Memory B cell (primary cell): ENCODE measurements around the gene VTCN1.
"Not testable (repeated sequence)": the region's sequence is repeated elsewhere in the genome, so short reads cannot be mapped to it uniquely, and the experiment has no call there.

Experiments
- ATAC-seq: fragments of 150-1000 bp; cut with Tn5 transposase; 2 replicates; pipeline ENCODE4 v1.10.0; 2021; ENCODE audit warnings: low read depth, mild to moderate bottlenecking, moderate library complexity
- DNase-seq, 2 donors: peaks; one replicate each; pipeline ENCODE4 v3.0.0; 2022; ENCODE audit warnings: low spot score in 2 of 2
- H3K27ac Mint-ChIP-seq: one replicate; pipeline ENCODE4 v1.8.0; 2022; ENCODE audit warnings: mild to moderate bottlenecking, moderate library complexity, mixed read lengths
- H3K27me3 Mint-ChIP-seq: one replicate; pipeline ENCODE4 v1.8.0; 2022; ENCODE audit warnings: mixed read lengths
- H3K36me3 Mint-ChIP-seq: one replicate; pipeline ENCODE4 v1.8.0; 2022; ENCODE audit warnings: mild to moderate bottlenecking, mixed read lengths
- H3K4me1 Mint-ChIP-seq: one replicate; pipeline ENCODE4 v1.8.0; 2022; ENCODE audit warnings: mixed read lengths
- H3K4me3 Mint-ChIP-seq: one replicate; pipeline ENCODE4 v1.8.0; 2022; ENCODE audit warnings: mild to moderate bottlenecking, moderate library complexity, mixed read lengths
- H3K9me3 Mint-ChIP-seq: one replicate; pipeline ENCODE4 v1.8.0; 2022; ENCODE audit warnings: mixed read lengths

VTCN1 gene

DNA sequence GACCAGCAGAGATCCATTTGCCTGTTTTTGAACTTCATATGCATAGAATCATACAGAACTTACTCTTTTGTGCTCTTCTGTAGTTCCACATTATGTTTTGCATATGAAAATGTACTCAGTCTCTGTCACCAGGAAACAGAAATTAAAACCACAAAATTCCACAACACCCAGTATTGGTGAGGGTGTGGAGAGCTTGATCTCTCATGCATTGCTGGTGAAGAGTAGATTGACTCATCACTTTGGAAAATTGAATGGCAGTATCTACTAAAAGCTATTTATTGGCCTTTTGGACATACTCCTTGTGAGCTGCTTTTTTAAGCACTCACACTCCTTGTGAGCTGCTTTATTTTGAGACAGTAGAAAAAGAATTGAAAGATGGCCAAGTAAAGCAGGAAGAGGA, 43.3 kb downstream of the VTCN1 start:
- ATAC-seq (no peak), DNase-seq (no peak)
- H3K27me3 Mint-ChIP-seq = peaks cover 2% of the 10 kb centered on the region
- no peaks in the 10 kb centered on the region for H3K9me3 Mint-ChIP-seq
- no peaks in the 10 kb centered on the region for H3K36me3 Mint-ChIP-seq
- H3K4me3 Mint-ChIP-seq = no peak overlapping the region
- H3K27ac Mint-ChIP-seq = no peak overlapping the region
- H3K4me1 Mint-ChIP-seq = peaks cover 3% of the 10 kb centered on the region

DNA sequence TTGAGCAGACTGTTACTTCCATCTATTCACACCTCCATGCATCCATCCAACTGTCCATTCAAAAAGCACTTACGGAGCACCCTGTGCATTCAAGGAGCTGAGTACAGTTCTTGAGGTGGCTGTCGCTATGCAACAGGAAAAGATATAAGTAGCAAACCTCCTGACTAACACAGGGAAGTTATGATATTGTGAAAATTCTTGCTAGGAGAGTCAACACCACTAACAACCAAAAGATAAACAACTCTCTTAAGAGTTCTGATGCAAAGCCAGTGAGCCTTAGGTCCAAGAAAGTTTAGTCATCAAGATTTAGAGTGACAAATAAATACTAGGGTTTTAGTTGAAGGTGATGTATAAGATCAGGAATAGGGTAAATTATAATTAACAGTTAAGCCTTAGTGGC, 44.7 kb downstream of the VTCN1 start:
- Mint-ChIP-seq H3K4me1 (peaks cover 3% of the 10 kb centered on the region), H3K4me3 (no peak overlapping the region), H3K27me3 (peaks cover 3% of the 10 kb centered on the region), H3K9me3 (no peaks in the 10 kb centered on the region), H3K36me3 (no peaks in the 10 kb centered on the region), H3K27ac (no peak overlapping the region)
- no peak for ATAC-seq
- DNase-seq = no peak

DNA sequence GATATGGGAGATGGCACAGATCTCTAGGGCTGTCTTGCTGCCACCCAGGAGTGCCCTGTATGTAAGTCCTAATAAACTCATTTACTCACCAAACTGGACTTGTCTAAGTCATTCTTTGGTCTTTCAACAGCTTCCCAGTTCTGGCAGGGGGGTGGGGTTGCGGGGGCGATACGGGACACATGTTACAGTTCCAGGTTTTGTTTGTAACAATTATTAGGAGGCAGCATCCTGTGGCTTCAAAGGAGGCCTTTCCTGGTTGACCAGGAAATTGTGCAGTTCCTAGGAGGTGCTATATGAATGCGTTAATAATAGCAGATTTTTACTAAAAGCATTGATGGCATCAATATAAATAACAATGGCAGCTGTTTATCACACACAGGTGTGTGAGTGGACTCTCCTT, 46.5 kb downstream of the VTCN1 start:
- no peak overlapping the region for H3K27ac Mint-ChIP-seq
- H3K27me3 Mint-ChIP-seq = peaks cover 6% of the 10 kb centered on the region
- peaks cover 3% of the 10 kb centered on the region for H3K4me1 Mint-ChIP-seq
- ATAC-seq (no peak), DNase-seq (no peak)
- no peaks in the 10 kb centered on the region for H3K36me3 Mint-ChIP-seq
- H3K9me3 Mint-ChIP-seq = no peaks in the 10 kb centered on the region
- no peak overlapping the region for H3K4me3 Mint-ChIP-seq

DNA sequence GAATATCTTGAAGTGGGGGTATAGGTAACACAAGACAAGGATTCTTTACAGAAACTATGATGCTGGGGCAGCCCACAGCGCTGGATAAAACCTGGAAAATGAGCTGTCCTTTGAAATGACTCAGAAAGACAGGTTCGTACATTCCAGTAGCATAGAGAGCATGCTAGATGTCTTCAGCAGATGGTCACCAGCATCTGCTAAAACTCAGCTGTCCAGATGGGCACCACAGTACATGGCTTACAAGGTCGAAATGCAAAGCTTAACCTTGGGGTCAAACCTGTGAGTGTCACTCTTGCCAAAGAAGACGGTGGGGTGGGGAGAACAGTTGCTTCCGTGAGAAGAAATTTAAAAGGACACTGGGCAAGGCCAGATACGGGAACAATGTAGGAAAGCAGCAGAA, 47.9 kb downstream of the VTCN1 start:
- DNase-seq (no peak), ATAC-seq (no peak)
- Mint-ChIP-seq H3K36me3 (no peaks in the 10 kb centered on the region), H3K9me3 (no peaks in the 10 kb centered on the region), H3K27ac (no peak overlapping the region), H3K4me1 (peaks cover 3% of the 10 kb centered on the region), H3K4me3 (no peak overlapping the region), H3K27me3 (peaks cover 9% of the 10 kb centered on the region)

DNA sequence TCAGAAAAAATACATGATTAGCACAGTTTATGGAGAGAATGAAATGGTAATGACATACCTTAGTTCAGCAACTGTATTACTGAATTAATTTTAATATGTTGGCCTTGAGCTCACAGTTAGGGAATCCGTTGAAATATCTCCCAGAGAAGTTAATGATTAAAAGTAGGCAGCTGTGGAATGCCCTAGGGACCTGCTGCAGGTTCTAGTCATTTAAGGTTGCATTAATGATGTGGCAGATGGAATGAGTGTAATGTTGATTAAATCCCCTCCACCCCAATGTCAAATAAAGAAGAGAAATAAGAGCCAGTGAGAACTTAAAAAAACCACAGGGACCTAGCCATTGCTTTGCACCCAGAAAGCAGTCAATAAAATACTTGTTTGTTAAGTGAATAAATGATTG, 48.8 kb downstream of the VTCN1 start:
- H3K4me3 Mint-ChIP-seq = no peak overlapping the region
- H3K27me3 Mint-ChIP-seq = peaks cover 10% of the 10 kb centered on the region
- no peaks in the 10 kb centered on the region for H3K4me1 Mint-ChIP-seq
- H3K36me3 Mint-ChIP-seq = no peaks in the 10 kb centered on the region
- H3K9me3 Mint-ChIP-seq = no peaks in the 10 kb centered on the region
- DNase-seq = no peak
- H3K27ac Mint-ChIP-seq = no peak overlapping the region
- no peak for ATAC-seq

DNA sequence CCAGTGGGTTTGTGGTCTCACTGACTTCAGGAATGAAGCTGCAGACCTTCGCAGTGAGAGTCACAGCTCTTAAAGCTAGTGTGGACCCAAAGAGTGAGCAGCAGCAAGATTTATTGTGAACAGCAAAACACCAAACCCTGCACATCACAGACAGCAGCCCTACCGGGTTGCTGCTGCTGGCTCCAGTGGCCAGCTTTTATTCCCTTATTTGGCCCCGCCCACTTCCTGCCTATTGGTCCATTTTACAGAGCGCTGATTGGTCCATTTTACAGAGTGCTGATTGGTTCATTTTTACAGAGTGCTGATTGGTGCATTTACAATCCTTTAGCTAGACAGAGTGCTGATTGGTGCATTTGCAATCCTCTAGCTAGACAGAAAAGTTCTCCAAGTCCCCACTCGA, 59.4 kb downstream of the VTCN1 start:
- ATAC-seq, H3K27ac Mint-ChIP-seq, H3K4me3 Mint-ChIP-seq, DNase-seq, H3K4me1 Mint-ChIP-seq, H3K36me3 Mint-ChIP-seq, H3K27me3 Mint-ChIP-seq, H3K9me3 Mint-ChIP-seq: not testable (repeated sequence)

DNA sequence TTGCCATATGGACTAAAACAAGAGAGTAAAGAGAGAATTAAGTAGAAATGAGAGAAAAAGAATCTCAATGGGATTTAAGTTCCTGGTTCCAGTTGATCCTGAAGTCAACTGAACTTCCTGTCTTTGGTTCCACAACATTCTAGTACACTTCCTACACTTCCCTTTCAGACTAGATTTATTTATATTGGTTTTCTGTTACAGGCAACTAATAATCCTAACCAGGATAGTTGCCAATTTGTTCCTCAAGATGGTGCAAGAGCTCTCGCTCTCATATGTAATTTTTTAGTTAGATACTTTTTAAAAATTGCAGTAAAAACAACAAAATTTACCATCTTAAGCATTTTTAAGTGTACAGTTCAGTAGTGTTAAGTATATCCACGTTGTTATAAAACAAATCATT, 60.4 kb downstream of the VTCN1 start:
- no peaks in the 10 kb centered on the region for H3K9me3 Mint-ChIP-seq
- no peak for DNase-seq
- no peak overlapping the region for H3K4me3 Mint-ChIP-seq
- H3K27ac Mint-ChIP-seq = no peak overlapping the region
- no peak for ATAC-seq
- no peaks in the 10 kb centered on the region for H3K36me3 Mint-ChIP-seq
- H3K27me3 Mint-ChIP-seq = peaks cover 2% of the 10 kb centered on the region
- H3K4me1 Mint-ChIP-seq = no peaks in the 10 kb centered on the region

DNA sequence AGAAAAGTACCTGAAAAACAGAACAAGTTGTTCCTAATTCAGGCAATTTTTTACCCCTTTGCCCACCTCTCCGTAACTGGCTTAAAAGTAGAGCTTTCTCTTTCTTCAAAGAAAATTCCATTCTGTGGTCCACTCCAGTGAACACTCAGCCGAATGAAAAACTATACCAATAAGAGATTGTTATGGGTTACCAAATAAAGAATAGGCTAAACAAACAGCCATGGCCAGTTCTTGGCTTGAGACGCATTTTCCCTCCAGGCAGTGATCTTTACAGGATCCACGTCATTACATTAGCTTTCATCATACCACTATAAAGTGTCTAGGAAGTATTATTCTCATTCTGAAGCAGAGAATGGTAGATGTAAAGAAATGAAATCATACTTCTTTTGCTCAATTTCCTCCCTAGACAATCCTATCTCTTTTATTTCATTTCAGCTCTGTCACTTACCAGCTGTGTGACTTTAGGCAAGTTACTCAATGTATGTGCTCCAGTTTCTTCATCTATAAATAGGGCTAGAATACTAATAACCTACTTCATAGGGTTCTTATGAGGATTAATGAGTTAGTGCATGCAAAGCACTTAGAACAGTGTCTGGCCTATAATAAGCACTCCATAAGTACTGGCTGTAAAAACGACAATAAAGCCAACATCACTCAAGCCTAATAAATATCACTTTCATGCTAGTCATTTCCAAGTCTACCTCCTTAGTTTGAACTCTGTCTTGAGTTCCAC, 62.7 kb downstream of the VTCN1 start:
- Mint-ChIP-seq H3K4me1 (no peaks in the 10 kb centered on the region), H3K27me3 (peaks cover 2% of the 10 kb centered on the region), H3K9me3 (no peaks in the 10 kb centered on the region), H3K36me3 (no peaks in the 10 kb centered on the region), H3K4me3 (no peak overlapping the region), H3K27ac (no peak overlapping the region)
- ATAC-seq (no peak), DNase-seq (no peak)

DNA sequence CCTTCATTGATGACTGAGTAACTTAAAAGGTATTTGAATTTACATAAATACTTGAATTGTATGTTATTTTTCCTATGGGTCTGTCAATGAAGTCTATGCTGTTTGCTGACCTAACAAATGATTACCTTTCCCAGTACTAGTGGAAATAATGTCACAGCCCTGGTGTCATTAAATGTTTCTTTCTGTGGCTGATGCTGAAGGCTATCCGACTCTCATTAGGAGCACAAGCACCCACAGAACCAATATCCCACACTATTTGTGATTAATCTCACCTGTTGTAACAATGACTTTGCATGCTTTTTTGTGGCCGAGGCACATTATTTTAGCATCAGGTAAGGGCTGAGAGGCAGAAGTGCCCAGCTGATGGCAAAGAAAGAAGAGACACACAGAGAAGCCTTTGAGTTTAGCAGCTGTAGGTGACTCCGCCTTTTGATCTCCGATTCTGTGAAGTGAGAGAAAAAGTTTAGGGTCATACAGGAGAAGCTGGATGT, 63.3 kb downstream of the VTCN1 start:
- H3K27me3 Mint-ChIP-seq = peaks cover 2% of the 10 kb centered on the region
- DNase-seq (no peak), ATAC-seq (no peak)
- H3K27ac Mint-ChIP-seq = no peak overlapping the region
- no peaks in the 10 kb centered on the region for H3K9me3 Mint-ChIP-seq
- H3K4me1 Mint-ChIP-seq = no peaks in the 10 kb centered on the region
- H3K36me3 Mint-ChIP-seq = no peaks in the 10 kb centered on the region
- no peak overlapping the region for H3K4me3 Mint-ChIP-seq

DNA sequence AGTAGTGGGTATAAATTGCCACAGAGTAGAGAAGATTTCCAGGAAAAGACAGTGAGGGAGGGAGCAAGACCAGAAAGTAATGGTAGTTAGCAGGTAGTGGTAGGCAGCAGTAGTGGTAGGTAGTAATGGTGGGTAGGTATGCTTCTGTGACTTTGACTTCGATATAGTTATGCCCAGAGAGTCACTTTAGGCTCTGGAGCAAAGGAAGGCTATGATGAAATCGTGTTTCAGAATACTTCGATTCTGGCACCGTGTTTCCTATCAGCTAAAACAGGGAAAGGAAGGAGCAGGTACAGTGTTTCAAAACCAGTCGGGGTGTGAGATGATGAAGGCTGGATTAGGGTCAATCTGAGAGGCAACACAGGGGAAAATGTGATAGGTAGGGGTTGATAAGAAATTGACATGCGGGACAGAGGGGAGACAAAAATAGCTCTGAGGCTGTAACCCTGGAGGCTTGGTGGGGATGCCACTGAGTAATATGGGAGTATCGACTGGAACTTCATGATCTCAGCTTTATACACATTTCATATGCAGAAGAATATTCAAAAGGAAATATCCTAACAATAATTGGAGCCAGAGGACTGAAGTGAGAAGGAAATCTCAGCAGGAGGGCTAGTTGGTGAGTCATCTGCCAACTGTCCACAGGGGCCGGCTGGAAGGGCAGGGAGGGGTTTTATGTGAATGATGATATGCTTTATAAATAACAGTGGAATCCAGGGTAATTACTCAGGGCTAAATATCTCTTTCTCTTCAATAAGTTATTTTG, 64.0 kb downstream of the VTCN1 start:
- Mint-ChIP-seq H3K36me3 (no peaks in the 10 kb centered on the region), H3K4me1 (no peaks in the 10 kb centered on the region), H3K27ac (no peak overlapping the region), H3K9me3 (no peaks in the 10 kb centered on the region), H3K4me3 (no peak overlapping the region), H3K27me3 (peaks cover 2% of the 10 kb centered on the region)
- ATAC-seq (no peak), DNase-seq (no peak)

DNA sequence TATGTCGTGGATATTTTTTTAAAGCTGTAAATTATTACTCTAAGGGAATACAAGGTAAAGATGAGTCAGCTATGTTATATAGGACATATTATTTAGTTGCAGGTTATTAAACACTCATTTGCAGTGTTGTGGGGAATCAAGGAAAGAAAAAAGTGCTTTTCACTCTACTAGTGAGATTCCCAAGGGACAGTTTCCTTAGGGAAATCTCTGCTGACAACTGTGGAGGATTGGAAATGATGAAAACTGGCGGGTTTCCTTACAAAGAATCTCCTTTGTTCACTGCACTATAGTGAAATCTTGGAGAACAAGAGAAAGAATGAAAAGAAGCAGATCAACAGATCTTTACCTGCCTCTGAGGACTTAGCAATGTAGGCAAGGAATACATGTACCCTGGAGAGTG, 64.7 kb downstream of the VTCN1 start:
- no peak for DNase-seq
- H3K36me3 Mint-ChIP-seq = no peaks in the 10 kb centered on the region
- no peaks in the 10 kb centered on the region for H3K9me3 Mint-ChIP-seq
- ATAC-seq = no peak
- no peaks in the 10 kb centered on the region for H3K4me1 Mint-ChIP-seq
- no peak overlapping the region for H3K4me3 Mint-ChIP-seq
- H3K27ac Mint-ChIP-seq = no peak overlapping the region
- peaks cover 2% of the 10 kb centered on the region for H3K27me3 Mint-ChIP-seq

DNA sequence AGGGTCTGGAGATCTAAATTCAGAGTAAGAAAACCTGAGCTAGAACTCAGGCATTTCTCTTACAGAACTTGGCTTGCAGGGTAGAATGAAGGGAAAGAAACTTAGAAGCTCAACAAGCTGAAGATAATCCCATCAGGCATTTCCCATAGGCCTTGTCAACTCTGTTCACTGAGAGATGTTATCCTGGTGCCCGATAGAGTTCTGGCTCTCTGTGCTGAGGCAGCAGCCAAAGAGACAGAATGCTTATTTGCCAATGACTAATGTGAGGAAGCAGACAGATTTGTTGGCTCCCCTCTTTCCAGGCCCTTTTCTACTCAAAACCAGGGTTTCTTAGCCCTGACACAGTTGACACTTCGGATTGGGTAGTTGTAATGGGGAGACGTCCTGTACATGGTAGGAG, 66.9 kb downstream of the VTCN1 start:
- H3K36me3 Mint-ChIP-seq = no peaks in the 10 kb centered on the region
- H3K4me1 Mint-ChIP-seq = no peaks in the 10 kb centered on the region
- DNase-seq = no peak
- H3K27ac Mint-ChIP-seq = no peak overlapping the region
- H3K9me3 Mint-ChIP-seq = no peaks in the 10 kb centered on the region
- no peak for ATAC-seq
- H3K27me3 Mint-ChIP-seq = no peaks in the 10 kb centered on the region
- H3K4me3 Mint-ChIP-seq = no peak overlapping the region

DNA sequence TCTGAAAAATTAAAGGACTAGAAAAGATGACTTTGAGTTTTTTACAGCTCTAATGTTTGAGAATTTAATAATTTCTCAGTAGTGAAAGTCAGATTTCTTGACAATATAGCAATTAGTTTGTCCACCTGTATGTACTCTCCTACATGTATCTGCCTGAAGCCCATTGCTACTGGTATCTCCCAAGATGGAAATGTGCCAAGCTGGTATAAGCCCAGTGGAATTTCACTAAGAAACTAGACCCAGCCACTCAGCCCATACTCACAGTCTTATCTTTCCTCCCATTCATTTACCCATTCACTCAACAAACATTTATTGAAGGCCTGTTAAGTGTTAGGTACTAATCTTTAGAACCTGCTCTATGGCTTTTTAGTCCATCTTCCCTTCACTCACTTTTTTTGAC, 67.6 kb downstream of the VTCN1 start:
- Mint-ChIP-seq H3K9me3 (no peaks in the 10 kb centered on the region), H3K36me3 (no peaks in the 10 kb centered on the region), H3K4me1 (no peaks in the 10 kb centered on the region), H3K4me3 (no peak overlapping the region), H3K27me3 (no peaks in the 10 kb centered on the region), H3K27ac (no peak overlapping the region)
- ATAC-seq = no peak
- DNase-seq = no peak

DNA sequence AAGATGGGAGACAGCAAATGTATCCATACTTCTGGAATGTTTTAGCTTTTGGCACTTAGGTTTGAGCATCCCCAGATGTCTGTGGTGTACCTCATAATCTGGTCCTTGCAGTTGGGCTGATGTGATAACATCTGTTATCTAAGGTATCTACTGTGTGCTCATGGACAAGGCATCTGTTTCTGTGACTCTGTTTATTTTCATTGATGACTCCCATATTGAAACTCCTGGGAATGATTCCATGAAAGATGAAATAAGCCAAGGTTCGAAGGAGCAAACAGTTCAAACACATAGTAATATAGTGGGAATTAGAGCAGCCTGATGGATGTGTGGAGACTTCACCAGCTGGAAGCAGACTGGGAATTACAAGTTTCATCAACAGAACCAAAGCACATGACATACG, 68.5 kb downstream of the VTCN1 start:
- DNase-seq = no peak
- no peaks in the 10 kb centered on the region for H3K4me1 Mint-ChIP-seq
- no peaks in the 10 kb centered on the region for H3K27me3 Mint-ChIP-seq
- ATAC-seq = no peak
- H3K36me3 Mint-ChIP-seq = no peaks in the 10 kb centered on the region
- H3K9me3 Mint-ChIP-seq = no peaks in the 10 kb centered on the region
- H3K27ac Mint-ChIP-seq = no peak overlapping the region
- no peak overlapping the region for H3K4me3 Mint-ChIP-seq

DNA sequence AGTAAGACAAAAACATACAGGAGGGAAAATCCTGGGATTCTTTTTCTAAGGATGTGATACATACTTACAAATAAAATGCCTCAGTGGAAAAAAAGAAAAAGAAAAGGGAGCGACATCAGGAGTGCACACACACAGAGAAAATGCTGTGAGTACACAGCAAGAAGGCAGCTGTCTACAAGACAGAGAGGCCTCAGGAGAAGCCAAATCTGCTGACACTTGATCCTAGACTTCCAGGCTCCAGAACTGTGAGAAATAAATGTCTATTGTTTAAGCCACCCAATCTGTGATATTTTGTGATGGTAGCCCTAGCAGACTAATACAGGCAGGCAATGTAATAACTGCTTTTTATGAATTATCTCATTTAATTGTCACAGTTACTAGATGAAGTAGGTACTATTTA, 72.2 kb downstream of the VTCN1 start:
- Mint-ChIP-seq H3K4me3 (no peak overlapping the region), H3K9me3 (no peaks in the 10 kb centered on the region), H3K27ac (no peak overlapping the region), H3K36me3 (no peaks in the 10 kb centered on the region), H3K4me1 (no peaks in the 10 kb centered on the region), H3K27me3 (peaks cover 5% of the 10 kb centered on the region)
- ATAC-seq (no peak), DNase-seq (no peak)
